Measurements from ENCODE around the gene IL15.
"Not testable (repeated sequence)": the region's sequence is repeated elsewhere in the genome, so short reads cannot be mapped to it uniquely, and the experiment has no call there.

The IL15 gene

DNA sequence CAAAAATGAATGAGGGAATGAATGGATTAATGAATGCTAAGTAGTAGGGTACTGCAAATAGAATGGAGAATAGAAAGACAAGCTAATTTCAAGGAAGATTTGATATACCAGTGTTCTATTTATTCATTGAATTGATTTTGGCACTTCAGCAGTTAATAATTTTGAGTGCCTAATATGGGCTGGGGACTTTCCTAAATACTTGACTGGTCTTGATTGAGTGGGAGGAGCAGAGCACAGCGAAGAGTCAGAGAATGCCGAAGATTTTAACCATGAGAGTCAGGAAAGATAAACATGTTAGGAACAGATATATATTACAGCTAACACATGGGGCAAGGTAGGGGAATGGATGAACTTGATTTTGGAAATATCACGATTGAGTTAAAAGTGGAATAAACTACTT, 10.6 kb downstream of the IL15 start:
- no peak for DNase-seq (ENCODE audit: low read depth in 2 of 2)

GRCh38 chr4:141647966-141648365, 11.6 kb downstream of the IL15 start:
- no peak for DNase-seq (ENCODE audit: low read depth in 2 of 2)

DNA sequence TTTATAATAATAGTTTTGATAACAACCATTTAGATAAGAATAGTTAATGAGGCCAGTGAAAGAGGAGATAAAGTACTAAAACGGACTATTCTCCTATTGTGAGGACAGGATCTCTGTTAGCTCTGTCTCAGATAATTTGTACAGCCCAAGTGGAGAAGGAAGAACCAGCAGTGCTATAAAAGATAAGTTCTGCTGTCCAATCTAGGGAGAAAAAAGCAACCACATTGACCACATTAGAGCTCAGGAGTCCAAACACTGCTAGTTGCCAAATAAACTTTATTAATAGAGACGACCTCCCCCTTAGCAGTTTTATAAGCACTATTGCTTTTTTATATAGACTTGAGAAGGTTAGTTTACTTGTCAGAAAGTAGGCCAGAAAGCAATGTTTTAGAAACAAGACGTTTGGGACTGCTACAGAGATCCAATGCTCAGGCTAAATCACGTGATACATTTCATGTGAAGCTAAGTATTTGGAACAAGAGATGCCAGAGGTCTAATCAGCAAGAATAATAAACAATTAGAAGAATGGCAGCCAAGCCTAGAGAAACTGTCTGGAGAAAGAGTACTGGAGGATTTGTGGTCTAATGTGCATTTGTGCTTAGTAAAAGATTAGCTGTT, 15.9 kb downstream of the IL15 start:
- DNase-seq (ENCODE audit: low read depth in 2 of 2) = no peak

DNA sequence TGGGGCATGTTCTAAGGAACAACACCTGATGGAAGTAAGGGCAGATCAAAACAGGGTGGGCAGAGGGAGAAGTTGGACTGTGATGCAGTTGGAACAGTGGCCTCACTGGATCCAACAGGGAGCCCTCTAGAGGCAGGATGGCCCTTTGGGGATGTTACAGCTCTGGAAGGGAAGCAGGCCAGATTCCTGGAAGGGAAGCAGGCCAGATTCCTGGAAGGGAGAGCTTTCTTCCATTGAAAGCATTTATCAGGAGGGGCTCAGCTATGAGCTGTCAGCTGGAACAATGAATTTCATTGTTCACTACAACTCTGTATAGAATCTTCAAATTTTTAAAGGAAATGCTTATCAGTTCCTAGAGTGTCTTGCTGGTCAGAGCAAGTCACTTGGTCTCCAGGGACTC, 17.7 kb downstream of the IL15 start:
- DNase-seq (ENCODE audit: low read depth in 2 of 2) = no peak

DNA sequence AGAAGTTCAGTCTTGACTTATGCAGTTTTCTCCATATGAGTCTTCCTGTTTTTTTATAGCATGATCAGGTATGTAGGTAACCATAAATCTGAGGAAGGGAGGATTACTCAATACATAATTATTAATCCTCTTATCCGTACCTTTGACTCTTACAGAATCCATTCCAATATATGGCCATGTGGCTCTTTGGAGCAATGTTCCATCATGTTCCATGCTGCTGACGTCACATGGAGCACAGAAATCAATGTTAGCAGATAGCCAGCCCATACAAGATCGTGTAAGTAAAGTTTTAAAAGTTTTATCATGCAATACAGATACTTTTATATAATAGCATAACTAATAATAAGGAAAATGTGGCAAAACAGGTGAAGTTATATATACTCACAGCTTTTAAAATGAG, 19.6 kb downstream of the IL15 start:
- DNase-seq (ENCODE audit: low read depth in 2 of 2) = no peak

- DNase-seq (ENCODE audit: low read depth in 2 of 2) = no peak
Measured at GRCh38 chr4:141657550-141658250, 21.3 kb downstream of the IL15 start.

DNA sequence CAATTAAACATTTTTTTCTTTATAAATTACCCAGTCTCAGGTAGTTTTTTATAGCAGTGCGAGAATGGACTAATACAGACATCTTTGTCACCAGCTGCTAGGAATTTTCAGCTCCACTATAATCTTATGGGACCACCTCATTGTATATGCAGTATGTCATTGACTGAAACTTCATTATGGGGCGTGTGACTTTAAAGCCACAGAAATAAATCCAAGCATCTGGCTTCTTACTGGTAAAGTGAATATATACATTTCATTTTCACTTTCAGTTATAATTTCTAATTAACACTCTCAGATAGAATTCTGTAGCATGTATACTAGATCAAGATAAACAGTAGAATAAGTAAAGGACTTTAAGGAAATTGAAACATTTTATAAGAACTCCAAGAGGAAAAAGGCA, 21.9 kb downstream of the IL15 start:
- no peak for DNase-seq (ENCODE audit: low read depth in 2 of 2)

DNA sequence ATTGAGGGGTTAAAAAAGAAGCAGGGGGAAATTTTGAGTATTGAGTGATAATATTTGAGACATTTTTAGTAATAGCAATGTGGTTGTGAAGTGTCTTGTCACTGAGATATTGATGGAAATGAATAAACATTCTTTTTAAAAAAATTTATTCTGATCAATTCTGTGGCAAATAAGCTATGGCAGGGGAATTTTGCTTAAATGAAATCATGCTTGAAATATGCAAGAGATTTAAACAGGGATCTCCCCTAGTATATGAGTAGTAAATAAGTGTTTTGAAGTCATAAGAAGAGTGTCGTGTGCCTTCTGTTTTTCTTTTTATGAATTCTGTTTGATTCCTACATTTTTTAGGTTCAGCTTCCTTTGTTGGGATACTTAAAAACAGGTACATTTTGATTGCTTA, 23.2 kb downstream of the IL15 start:
- no peak for DNase-seq (ENCODE audit: low read depth in 2 of 2)

DNA sequence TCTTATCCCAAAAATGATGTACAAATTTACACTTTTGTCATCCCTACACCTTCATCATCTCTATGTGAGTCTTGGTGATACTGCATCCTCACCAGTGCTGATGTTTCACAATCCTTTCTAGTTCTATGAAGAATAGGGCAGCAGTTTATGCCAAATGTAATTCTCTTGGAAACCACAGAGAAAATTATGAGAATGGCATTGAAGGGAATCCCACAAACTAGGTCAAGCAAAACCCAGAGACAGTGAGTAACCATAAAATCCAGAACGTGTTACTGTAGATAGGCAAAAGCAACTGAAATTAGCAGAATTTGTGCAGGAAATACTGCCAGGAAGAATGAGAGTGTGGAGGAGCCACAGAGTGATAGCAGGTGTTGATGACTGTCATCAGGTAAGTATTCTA, 24.5 kb downstream of the IL15 start:
- DNase-seq (ENCODE audit: low read depth in 2 of 2) = no peak

GRCh38 chr4:141668200-141668910, 32.0 kb downstream of the IL15 start:
- no peak for DNase-seq (ENCODE audit: low read depth in 2 of 2)

GRCh38 chr4:141669501-141669900, 33.1 kb downstream of the IL15 start:
- no peak for DNase-seq (ENCODE audit: low read depth in 2 of 2)

GRCh38 chr4:141675384-141675783, 39.0 kb downstream of the IL15 start:
- no peak for DNase-seq (ENCODE audit: low read depth in 2 of 2)

GRCh38 chr4:141676087-141676670, 39.8 kb downstream of the IL15 start:
- no peak for DNase-seq (ENCODE audit: low read depth in 2 of 2)

GRCh38 chr4:141680060-141680459, 43.7 kb downstream of the IL15 start:
- DNase-seq (ENCODE audit: low read depth in 2 of 2) = no peak

GRCh38 chr4:141684785-141685184, 48.4 kb downstream of the IL15 start:
- no peak for DNase-seq (ENCODE audit: low read depth in 2 of 2)

DNA sequence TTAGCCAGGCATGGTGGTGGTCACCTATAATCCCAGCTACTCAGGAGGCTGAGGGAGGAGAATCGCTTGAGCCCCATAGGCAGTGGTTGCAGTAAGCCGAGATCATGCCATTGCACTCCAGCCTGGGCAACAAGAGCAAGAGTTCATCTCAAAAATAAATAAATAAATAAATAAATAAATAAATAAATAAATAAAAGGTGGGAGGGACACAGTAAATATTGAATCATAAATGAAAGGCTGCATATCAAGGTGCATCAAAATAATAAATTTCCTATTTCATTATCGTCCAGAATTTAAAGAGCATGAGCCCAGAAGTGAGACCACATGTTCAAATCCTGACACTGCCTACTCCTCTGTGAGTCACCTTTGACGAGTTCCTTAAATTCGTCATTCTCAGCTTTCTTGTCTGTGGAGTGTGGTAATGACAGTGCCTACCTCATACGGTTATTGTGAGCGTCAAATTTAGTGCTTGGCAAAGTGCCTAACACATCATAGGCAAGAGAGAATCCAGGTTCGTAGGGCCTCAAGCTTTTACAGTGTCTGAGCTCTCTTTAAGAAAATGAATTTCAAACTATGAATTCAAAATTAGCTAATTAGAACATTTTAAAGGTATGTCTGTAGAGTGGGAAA, 49.9 kb downstream of the IL15 start:
- no peak for DNase-seq (ENCODE audit: low read depth in 2 of 2)

- DNase-seq (ENCODE audit: low read depth in 2 of 2) = no peak
Measured at GRCh38 chr4:141686879-141687278, 50.5 kb downstream of the IL15 start.

DNA sequence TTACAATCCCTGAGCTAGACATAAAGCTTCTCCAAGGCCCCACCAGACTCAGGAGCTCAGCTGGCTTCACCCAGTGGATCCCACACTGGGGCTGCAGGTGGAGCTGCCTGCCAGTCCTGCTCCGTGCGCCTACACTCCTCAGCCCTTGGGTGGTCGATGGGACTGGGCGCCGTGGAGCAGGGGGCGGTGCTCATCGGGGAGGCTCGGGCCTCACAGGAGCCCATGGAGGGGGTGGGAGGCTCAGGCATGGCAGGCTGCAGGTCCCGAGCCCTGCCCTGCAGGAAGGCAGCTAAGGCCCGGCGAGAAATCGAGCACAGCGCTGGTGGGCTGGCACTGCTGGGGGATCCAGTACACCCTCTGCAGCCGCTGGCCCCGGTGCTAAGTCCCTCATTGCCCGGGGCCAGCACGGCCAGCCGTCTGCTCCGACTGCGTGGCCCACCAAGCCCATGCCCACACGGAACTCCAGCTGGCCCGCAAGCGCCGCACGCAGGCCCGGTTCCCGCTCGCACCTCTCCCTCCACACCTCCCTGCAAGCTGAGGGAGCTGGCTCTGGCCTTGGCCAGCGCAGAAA, 53.4 kb downstream of the IL15 start:
- not testable (repeated sequence) for DNase-seq (ENCODE audit: low read depth in 2 of 2)

- not testable (repeated sequence) for DNase-seq (ENCODE audit: low read depth in 2 of 2)
Measured at GRCh38 chr4:141691247-141691646, 54.9 kb downstream of the IL15 start.

DNA sequence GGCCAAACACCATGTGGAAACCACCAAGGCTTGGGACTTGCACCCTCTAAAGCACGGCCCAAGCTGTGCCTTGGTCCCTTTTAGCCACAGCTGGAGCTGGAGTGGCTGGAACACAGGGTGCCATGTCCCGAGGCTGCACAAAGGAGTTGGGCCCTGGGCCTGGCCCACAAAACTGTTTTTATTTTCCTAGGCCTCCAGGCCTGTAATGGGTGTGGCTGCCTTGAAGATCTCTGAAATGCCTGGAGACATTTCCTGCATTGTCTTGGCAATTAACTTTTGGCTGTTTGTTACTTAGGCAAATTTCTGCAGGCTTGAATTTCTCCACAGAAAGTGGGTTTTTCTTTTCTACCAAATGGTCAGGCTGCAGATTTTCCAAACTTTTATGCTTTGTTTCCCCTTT, 55.7 kb downstream of the IL15 start:
- no peak for DNase-seq (ENCODE audit: low read depth in 2 of 2)

DNA sequence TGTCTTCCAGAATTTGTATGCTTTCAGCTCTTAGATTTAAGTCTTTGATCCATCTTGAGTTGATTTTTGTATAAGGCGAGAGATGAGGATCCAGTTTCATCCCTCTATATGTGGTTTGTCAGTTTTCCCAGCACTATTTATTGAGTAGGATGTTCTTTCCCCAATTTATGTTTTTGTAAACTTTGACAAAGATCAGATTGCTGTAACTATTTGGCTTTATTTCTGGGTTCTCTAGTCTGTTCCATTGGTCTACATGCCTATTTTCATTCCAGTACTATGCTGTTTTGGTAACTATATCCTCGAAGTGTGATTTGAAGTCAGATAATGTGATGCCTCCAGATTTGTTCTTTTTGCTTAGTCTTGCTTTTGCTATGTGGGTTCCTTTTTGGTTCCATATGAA, 60.7 kb downstream of the IL15 start:
- DNase-seq (ENCODE audit: low read depth in 2 of 2) = no peak

Measured in stimulated activated CD4-positive, alpha-beta T cell treated with anti-CD3 and anti-CD28 coated beads, Interleukin-4, amount 100 ng/mL, for 48 hours (primary cell).